Smooth muscle cell (in vitro differentiated cells): ENCODE data around the gene CCDC170. TPM values are rescaled to one million over a fixed set of nuclear protein-coding genes. Genes with fewer than 3 reads are reported as not detected.
"Not testable (repeated sequence)": the region's sequence is repeated elsewhere in the genome, so short reads cannot be mapped to it uniquely, and the experiment has no call there.

ENCODE experiments used
- DNase-seq: peaks from one replicate; lab custom pipeline; 2025; ENCODE audit not compliant: unreplicated experiment; lab: John Stamatoyannopoulos, UW
- H2AFZ ChIP-seq: fragments of 200-600 bp; sonication (generic); 2 replicates; pipeline ENCODE4 v1.6.0; 2016; ENCODE audit warnings: antibody characterized with exemption, low read depth, mild to moderate bottlenecking
- H3F3A ChIP-seq: fragments of 200-600 bp; sonication (generic); 2 replicates; pipeline ENCODE4 v1.6.0; 2017; ENCODE audit warnings: antibody characterized with exemption, low read depth
- H3K27ac ChIP-seq: fragments of 200-600 bp; sonication (generic); 2 replicates; pipeline ENCODE4 v1.5.1; 2016; ENCODE audit warnings: low read depth, mild to moderate bottlenecking
- H3K27me3 ChIP-seq: fragments of 200-600 bp; sonication (generic); 2 replicates; pipeline ENCODE4 v1.6.1; 2016; ENCODE audit warnings: low read depth, mild to moderate bottlenecking
- H3K36me3 ChIP-seq: fragments of 200-600 bp; sonication (generic); 2 replicates; pipeline ENCODE4 v1.5.1; 2016; ENCODE audit warnings: low read depth
- H3K4me1 ChIP-seq: fragments of 200-600 bp; sonication (generic); 2 replicates; pipeline ENCODE4 v1.5.1; 2016; ENCODE audit warnings: low read depth
- H3K4me2 ChIP-seq: fragments of 200-600 bp; sonication (generic); 2 replicates; pipeline ENCODE4 v1.6.0; 2016; ENCODE audit warnings: mild to moderate bottlenecking
- H3K4me3 ChIP-seq: fragments of 200-600 bp; sonication (generic); 2 replicates; pipeline ENCODE4 v1.5.1; 2016; ENCODE audit warnings: mild to moderate bottlenecking
- H3K79me2 ChIP-seq: fragments of 200-600 bp; sonication (generic); 2 replicates; pipeline ENCODE4 v1.6.0; 2016; ENCODE audit warnings: low read depth, mild to moderate bottlenecking
- H3K9ac ChIP-seq: fragments of 200-600 bp; sonication (generic); 2 replicates; pipeline ENCODE4 v1.6.0; 2016; ENCODE audit warnings: low read depth
- H3K9me3 ChIP-seq: fragments of 200-600 bp; sonication (generic); replicated peaks from 2 replicates; pipeline ENCODE4 v1.5.1; 2016; ENCODE audit warnings: low read depth
- H4K20me1 ChIP-seq: fragments of 200-600 bp; sonication (generic); 2 replicates; pipeline ENCODE4 v1.6.0; 2016; ENCODE audit warnings: low read depth
- CTCF ChIP-seq: fragments of 200-600 bp; sonication (generic); IDR thresholded peaks from 2 replicates; pipeline ENCODE4 v1.5.1; 2017; ENCODE audit warnings: borderline replicate concordance, mild to moderate bottlenecking, antibody characterized with exemption; ENCODE audit not compliant: insufficient read depth, poor library complexity, severe bottlenecking
- WGBS: methylation state at CpG from one replicate; pipeline ENCODE4 v1.1.7; 2016; ENCODE audit warnings: low lambda C conversion rate; 5-methylcytosine and 5-hydroxymethylcytosine counted together
- polyA plus RNA-seq: library from polyadenylated mRNA; unstranded; fragments of >200 nt; fragmentation: Nextera tagmentation; extraction: Ambion mirVana; gene quantifications from 2 replicates; pipeline ENCODE4 v1.2.1, GENCODE V29; 2016
- total RNA-seq: library from RNA; depleted of rRNA; stranded (reverse); fragments of >200 nt; gene quantifications from 2 replicates; pipeline ENCODE4 v1.2.3, GENCODE V29; 2014

CCDC170 gene
- total and polyA plus RNA-seq, 2 experiments from 2014 or later = 0.27 to 0.63 TPM

- Histone ChIP-seq H3K27ac (no peak overlapping the region), H3K4me1 (no peaks in the 10 kb centered on the region), H3K4me3 (no peak overlapping the region), H3K9ac (no peak overlapping the region), H3K36me3 (no peaks in the 10 kb centered on the region), H3K9me3 (no peaks in the 10 kb centered on the region), H2AFZ (no peak overlapping the region), H3K79me2 (no peaks in the 10 kb centered on the region), H3K4me2 (no peak overlapping the region), H3K27me3 (no peaks in the 10 kb centered on the region), H4K20me1 (no peaks in the 10 kb centered on the region), H3F3A (no peaks in the 10 kb centered on the region)
- TF ChIP-seq CTCF = no peak
- 95% methylated on average over 10 of the region's 10 CpGs for WGBS
- no peak for DNase-seq
Measured at GRCh38 chr6:151536188-151536479, 42.3 kb downstream of the CCDC170 start.

- H3K4me3 ChIP-seq = no peak overlapping the region
- no peak for TF ChIP-seq CTCF
- no peaks in the 10 kb centered on the region for H3K36me3 ChIP-seq
- H3K9me3 ChIP-seq = no peaks in the 10 kb centered on the region
- no peaks in the 10 kb centered on the region for H3F3A ChIP-seq
- H3K4me2 ChIP-seq = no peak overlapping the region
- DNase-seq = no peak
- no peak overlapping the region for H2AFZ ChIP-seq
- H4K20me1 ChIP-seq = no peaks in the 10 kb centered on the region
- H3K27me3 ChIP-seq = no peaks in the 10 kb centered on the region
- no peak overlapping the region for H3K9ac ChIP-seq
- H3K79me2 ChIP-seq = no peaks in the 10 kb centered on the region
- H3K4me1 ChIP-seq = no peaks in the 10 kb centered on the region
- H3K27ac ChIP-seq = no peak overlapping the region
Measured at GRCh38 chr6:151537556-151537955, 43.7 kb downstream of the CCDC170 start.

- Histone ChIP-seq H3K79me2 (no peaks in the 10 kb centered on the region), H3K4me1 (no peaks in the 10 kb centered on the region), H3K36me3 (no peaks in the 10 kb centered on the region), H3K4me3 (no peak overlapping the region), H3F3A (no peaks in the 10 kb centered on the region), H3K27ac (no peak overlapping the region), H3K9me3 (no peaks in the 10 kb centered on the region), H3K4me2 (no peak overlapping the region), H3K9ac (no peak overlapping the region), H4K20me1 (no peaks in the 10 kb centered on the region), H2AFZ (no peak overlapping the region), H3K27me3 (no peaks in the 10 kb centered on the region)
- no peak for TF ChIP-seq CTCF
- WGBS = 68% methylated on average over 1 of the region's 1 CpG
- DNase-seq = no peak
Measured at GRCh38 chr6:151539506-151540268, 45.9 kb downstream of the CCDC170 start.

- no peak for DNase-seq
- 77% methylated on average over 1 of the region's 1 CpG for WGBS
- Histone ChIP-seq H3K4me3 (no peak overlapping the region), H3K27me3 (no peaks in the 10 kb centered on the region), H3K79me2 (no peaks in the 10 kb centered on the region), H4K20me1 (no peaks in the 10 kb centered on the region), H3K36me3 (no peaks in the 10 kb centered on the region), H2AFZ (no peak overlapping the region), H3K4me1 (no peaks in the 10 kb centered on the region), H3K9me3 (no peaks in the 10 kb centered on the region), H3K27ac (no peak overlapping the region), H3K9ac (no peak overlapping the region), H3K4me2 (no peak overlapping the region), H3F3A (no peaks in the 10 kb centered on the region)
- TF ChIP-seq CTCF = no peak
Measured at GRCh38 chr6:151544453-151544852, 50.6 kb downstream of the CCDC170 start.

- not testable (repeated sequence) for DNase-seq, H3K9ac ChIP-seq, H2AFZ ChIP-seq, H4K20me1 ChIP-seq, H3K27ac ChIP-seq, H3K36me3 ChIP-seq, H3K79me2 ChIP-seq, H3K4me2 ChIP-seq, H3K4me1 ChIP-seq, H3K4me3 ChIP-seq, H3F3A ChIP-seq, H3K27me3 ChIP-seq, H3K9me3 ChIP-seq
- 95% methylated on average over 6 of the region's 6 CpGs for WGBS
Measured at GRCh38 chr6:151544884-151545283, 51.1 kb downstream of the CCDC170 start.
